A673 (cell line): ENCODE results near the gene MBD3. TPM values are rescaled to one million over a fixed set of nuclear protein-coding genes. Genes with fewer than 3 reads are reported as not detected.
"Not testable (repeated sequence)": the region's sequence is repeated elsewhere in the genome, so short reads cannot be mapped to it uniquely, and the experiment has no call there.

Source experiments
- Bru-seq: library from RNA; stranded (reverse); fragments of 400-500 nt; gene quantifications from one replicate; lab custom pipeline; 2021; lab: Mats Ljungman, UMichigan
- BruChase-seq, 2 experiments: library from RNA; stranded (reverse); fragments of 400-500 nt; gene quantifications; one replicate each; lab custom pipeline; 2021; lab: Mats Ljungman, UMichigan
- BruUV-seq: library from RNA; stranded (reverse); fragments of 400-500 nt; replicated peaks from 2 replicates; lab custom pipeline; 2021; lab: Mats Ljungman, UMichigan
- CTCF ChIA-PET: fragments of 300-600 bp; sonication (Branson Sonifier 250); formaldehyde crosslinking; loops from one replicate; lab custom pipeline; 2022; ENCODE audit warnings: antibody characterized with exemption; lab: Charles Lee
- POLR2A ChIA-PET: fragments of 300-600 bp; sonication (Branson Sonifier 250); formaldehyde crosslinking; loops from one replicate; lab custom pipeline; 2022; ENCODE audit warnings: antibody characterized with exemption; ENCODE audit not compliant: low non-redundant PET; lab: Charles Lee
- DNase-seq: peaks from one replicate; pipeline ENCODE4 v3.0.0-alpha.2; 2015; ENCODE audit warnings: low spot score
- H3K27ac ChIP-seq: fragments of 200-600 bp; sonication (generic); 2 replicates; pipeline ENCODE4 v1.5.1; 2016; ENCODE audit warnings: mixed run types, low read depth, mild to moderate bottlenecking, mixed read lengths, antibody characterized with exemption, low read length; ENCODE audit not compliant: poor library complexity, severe bottlenecking
- H3K27me3 ChIP-seq: fragments of 200-600 bp; sonication (generic); replicated peaks from 2 replicates; pipeline ENCODE4 v1.6.1; 2017; ENCODE audit warnings: mixed run types, low read depth, mild to moderate bottlenecking, mixed read lengths, antibody characterized with exemption, low read length; ENCODE audit not compliant: insufficient read depth, poor library complexity
- H3K36me3 ChIP-seq: fragments of 200-600 bp; sonication (generic); 2 replicates; pipeline ENCODE4 v1.6.1; 2016; ENCODE audit warnings: mixed run types, mild to moderate bottlenecking, mixed read lengths, antibody characterized with exemption, low read length; ENCODE audit not compliant: insufficient read depth, poor library complexity, severe bottlenecking
- H3K4me1 ChIP-seq: fragments of 200-600 bp; sonication (generic); 2 replicates; pipeline ENCODE4 v1.6.1; 2017; ENCODE audit warnings: mixed run types, mild to moderate bottlenecking, mixed read lengths, antibody characterized with exemption, low read length; ENCODE audit not compliant: insufficient read depth, poor library complexity, severe bottlenecking
- H3K4me3 ChIP-seq: fragments of 200-600 bp; sonication (generic); 2 replicates; pipeline ENCODE4 v1.5.1; 2016; ENCODE audit warnings: low read depth, mixed run types, mild to moderate bottlenecking, mixed read lengths, low read length; ENCODE audit not compliant: poor library complexity, severe bottlenecking
- H3K9me3 ChIP-seq: fragments of 200-600 bp; sonication (generic); 2 replicates; pipeline ENCODE4 v1.6.1; 2016; ENCODE audit warnings: mixed run types, low read depth, mild to moderate bottlenecking, mixed read lengths, antibody characterized with exemption, low read length; ENCODE audit not compliant: poor library complexity, severe bottlenecking
- EZH2 ChIP-seq: fragments of 200-600 bp; sonication (generic); IDR thresholded peaks from 2 replicates; pipeline ENCODE4 v1.6.1; 2017; ENCODE audit warnings: borderline replicate concordance, low read depth, mild to moderate bottlenecking, mixed read lengths, antibody characterized with exemption, low read length; ENCODE audit not compliant: poor library complexity, severe bottlenecking
- intact Hi-C: fragments of 100-400 bp; cut with micrococcal nuclease; formaldehyde crosslinking; loops from one replicate; pipeline ENCODE4 v1.10.0; 2022; ENCODE audit not compliant: unreplicated experiment
- long read RNA-seq: library from polyadenylated mRNA; stranded (forward); transcript quantifications from one replicate; pipeline ENCODE4 v2.0.0, GENCODE V29; 2022
- total RNA-seq: library from RNA; stranded (reverse); gene quantifications from 2 replicates; pipeline ENCODE4 v1.2.3, GENCODE V29; 2021
- TF ChIP-seq, protein P1 (sequence below): fragments of 300-800, 200-600 bp; sonication (generic); conservative IDR thresholded peaks from 2 replicates; pipeline ENCODE4 v1.5.1; 2017; ENCODE audit warnings: low read depth, mild to moderate bottlenecking, antibody characterized with exemption, low read length, moderate library complexity, mixed read lengths

Gene MBD3, protein sequence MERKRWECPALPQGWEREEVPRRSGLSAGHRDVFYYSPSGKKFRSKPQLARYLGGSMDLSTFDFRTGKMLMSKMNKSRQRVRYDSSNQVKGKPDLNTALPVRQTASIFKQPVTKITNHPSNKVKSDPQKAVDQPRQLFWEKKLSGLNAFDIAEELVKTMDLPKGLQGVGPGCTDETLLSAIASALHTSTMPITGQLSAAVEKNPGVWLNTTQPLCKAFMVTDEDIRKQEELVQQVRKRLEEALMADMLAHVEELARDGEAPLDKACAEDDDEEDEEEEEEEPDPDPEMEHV
- total RNA-seq (138 and 139 TPM in 2 replicates), Bru-seq, nascent RNA (percentile 62 among the genes with signal in this experiment), BruChase-seq, experiment 1, labeled RNA remaining after a 2-hour chase (percentile 83 among the genes with signal in this experiment), BruChase-seq, experiment 2, labeled RNA remaining after a 6-hour chase (percentile 96 among the genes with signal in this experiment)
- long read RNA-seq, full-length matches to known transcripts: 316 of 385 reads
- long read RNA-seq, partial matches to known transcripts: 41 of 385 reads
- long read RNA-seq, other reads (novel, unspliced or antisense): 28 of 385 reads

DNA sequence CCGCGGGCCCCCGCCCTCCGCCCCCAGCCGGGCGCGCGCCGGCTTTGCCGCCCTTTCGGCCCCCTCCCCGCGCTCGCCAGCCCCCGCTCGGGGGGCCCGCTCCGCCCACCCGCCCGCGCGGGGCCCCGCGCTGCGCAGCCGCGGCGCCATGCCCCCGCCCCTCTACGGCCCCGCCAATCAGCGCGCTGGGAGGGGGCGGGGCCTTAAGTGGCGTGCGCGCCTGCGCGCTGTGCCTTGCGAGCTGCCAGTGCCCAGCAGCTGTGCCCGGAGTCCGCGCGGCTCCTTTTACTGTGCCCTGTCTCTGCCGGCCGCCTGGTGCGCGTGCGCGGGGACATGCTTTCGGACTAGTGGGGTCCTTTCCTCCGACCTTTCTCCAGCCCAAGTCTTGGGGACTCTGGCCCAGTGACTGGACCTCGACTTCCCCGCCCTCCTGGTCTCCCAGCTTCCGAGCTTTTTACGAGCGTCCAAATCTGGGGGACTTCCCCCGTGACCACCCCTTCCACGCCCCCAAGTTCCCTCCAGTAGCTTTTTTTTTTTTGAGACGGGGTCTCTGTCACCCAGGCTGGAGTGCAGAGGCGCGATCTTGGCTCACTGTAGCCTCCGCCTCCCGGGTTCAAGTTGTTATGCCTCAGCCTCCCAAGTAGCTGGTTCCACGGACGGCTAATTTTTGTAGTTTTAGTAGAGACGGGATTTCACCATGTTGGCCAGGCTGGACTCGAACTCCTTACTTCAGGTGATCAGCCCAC is at the start of gene MBD3:
MBD3 (minus strand) TSS at position 111 of the 746 bp plus-strand sequence. CDS start 234 bp downstream, outside the sequence.
- Histone ChIP-seq H3K27ac (peak within 1 kb of the TSS; percentile 100), H3K36me3 (peaks cover 17% of the 10 kb centered on the region), H3K27me3 (no peaks in the 10 kb centered on the region), H3K4me3 (peak within 1 kb of the TSS; percentile 100), H3K4me1 (peaks cover 10% of the 10 kb centered on the region), H3K9me3 (no peaks in the 10 kb centered on the region)
- ChIA-PET CTCF (interaction anchor here (0.6 kb wide), 1 partner anchor 248 kb away, joined by 4 read pairs; no protein-coding TSS in a partner anchor), POLR2A (interaction anchor here (0.5 to 0.6 kb wide), 4 partner anchors 45 to 324 kb away, joined by 3 to 7 read pairs (median 5); no protein-coding TSS in a partner anchor)
- intact Hi-C loops: loop anchor here (10.0 kb wide), 1 partner anchor 318 kb away; the partner anchor contains the start of gene FAM174C
- peak; percentile 96 for DNase-seq
- TF ChIP-seq, protein P1, sequence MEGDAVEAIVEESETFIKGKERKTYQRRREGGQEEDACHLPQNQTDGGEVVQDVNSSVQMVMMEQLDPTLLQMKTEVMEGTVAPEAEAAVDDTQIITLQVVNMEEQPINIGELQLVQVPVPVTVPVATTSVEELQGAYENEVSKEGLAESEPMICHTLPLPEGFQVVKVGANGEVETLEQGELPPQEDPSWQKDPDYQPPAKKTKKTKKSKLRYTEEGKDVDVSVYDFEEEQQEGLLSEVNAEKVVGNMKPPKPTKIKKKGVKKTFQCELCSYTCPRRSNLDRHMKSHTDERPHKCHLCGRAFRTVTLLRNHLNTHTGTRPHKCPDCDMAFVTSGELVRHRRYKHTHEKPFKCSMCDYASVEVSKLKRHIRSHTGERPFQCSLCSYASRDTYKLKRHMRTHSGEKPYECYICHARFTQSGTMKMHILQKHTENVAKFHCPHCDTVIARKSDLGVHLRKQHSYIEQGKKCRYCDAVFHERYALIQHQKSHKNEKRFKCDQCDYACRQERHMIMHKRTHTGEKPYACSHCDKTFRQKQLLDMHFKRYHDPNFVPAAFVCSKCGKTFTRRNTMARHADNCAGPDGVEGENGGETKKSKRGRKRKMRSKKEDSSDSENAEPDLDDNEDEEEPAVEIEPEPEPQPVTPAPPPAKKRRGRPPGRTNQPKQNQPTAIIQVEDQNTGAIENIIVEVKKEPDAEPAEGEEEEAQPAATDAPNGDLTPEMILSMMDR: no peak
- TF ChIP-seq EZH2: no peak
- no TSS peak for BruUV-seq

DNA sequence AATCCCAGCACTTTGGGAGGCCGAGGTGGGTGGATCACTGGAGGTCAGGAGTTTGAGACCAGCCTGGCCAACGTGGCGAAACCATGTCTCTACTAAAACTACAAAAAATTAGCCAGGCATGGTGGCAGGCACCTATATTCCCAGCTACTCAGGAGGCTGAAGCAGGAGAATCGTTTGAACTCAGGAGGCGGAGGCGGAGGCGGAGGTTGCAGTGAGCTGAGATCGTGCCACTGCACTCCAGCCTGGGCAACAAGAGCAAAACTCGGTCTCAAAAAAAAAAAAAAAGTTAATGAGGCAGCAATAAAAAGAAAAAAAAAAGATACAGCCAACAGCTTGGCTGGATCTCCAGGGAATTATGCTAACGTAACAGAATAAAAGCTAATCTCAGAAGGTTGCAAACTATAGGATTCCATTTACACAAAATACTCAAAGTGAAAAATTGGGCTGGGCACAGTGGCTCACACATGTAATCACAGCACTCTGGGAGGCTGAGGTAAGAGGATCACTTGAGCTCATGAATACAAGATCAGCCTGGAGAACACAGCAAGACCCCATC is 48.3 kb upstream of the MBD3 start:
- H3K4me3 ChIP-seq, H3K27me3 ChIP-seq, intact Hi-C loops, H3K9me3 ChIP-seq, H3K4me1 ChIP-seq, BruUV-seq: not testable (repeated sequence)
- POLR2A ChIA-PET: interaction anchor here (0.6 kb wide), 1 partner anchor 220 kb away, joined by 5 read pairs; no protein-coding TSS in a partner anchor
- peak; percentile 71 for DNase-seq
- CTCF ChIA-PET: interaction anchor here (1.0 kb wide), 1 partner anchor 185 kb away, joined by 12 read pairs; no protein-coding TSS in a partner anchor
- Histone ChIP-seq H3K27ac (peak overlapping the region; percentile 13), H3K36me3 (peaks cover 86% of the 10 kb centered on the region)

DNA sequence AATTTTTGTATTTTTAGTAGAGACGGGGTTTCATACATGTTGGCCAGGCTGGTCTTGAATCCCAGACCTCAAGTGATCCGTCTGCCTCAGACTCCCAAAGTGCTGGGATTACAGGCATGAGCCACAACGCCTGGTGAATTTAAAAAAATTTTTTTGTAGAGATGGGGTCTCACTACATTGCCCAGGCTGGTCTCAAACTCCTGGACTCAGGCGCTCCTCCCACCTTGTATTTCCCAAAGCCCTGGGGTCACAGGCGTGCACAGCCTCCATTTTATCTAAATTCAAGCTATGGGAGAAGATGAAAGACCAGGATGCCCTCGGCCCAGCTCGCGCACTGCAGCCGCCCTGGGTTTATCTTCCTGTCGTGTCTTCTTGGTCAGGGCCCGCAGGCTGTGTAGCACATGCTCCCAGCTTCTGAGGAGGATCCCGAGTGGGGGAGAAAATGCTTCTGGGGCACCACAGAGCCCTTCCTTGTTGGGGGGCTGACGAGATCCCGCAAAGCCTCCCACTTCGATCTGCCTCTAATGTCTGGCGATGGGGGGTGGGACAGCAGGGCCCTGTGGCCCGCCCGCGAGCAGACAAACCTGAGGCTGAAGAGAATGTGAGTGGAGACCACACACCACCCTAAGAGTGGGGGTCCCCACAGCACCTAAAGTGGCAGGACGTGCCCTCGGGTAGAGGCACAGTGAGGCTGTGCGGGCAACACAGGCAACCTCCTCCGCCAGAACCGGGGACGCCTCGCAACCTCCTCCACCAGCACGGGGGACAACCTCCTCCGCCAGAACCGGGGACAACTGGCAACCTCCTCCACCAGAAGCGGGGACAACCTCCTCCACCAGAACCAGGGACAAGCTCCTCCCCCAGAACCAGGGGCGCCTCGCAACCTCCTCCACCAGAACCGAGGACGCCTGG is 43.9 kb upstream of the MBD3 start:
- TF ChIP-seq, protein P1: no peak
- TF ChIP-seq EZH2: no peak
- ChIA-PET POLR2A (no interaction called here), CTCF (interaction anchor here (0.6 kb wide), 1 partner anchor 80 kb away, joined by 3 read pairs; no protein-coding TSS in a partner anchor)
- peaks cover 83% of the 10 kb centered on the region for H3K36me3 ChIP-seq
- peaks cover 10% of the 10 kb centered on the region for H3K4me1 ChIP-seq
- no peaks in the 10 kb centered on the region for H3K27me3 ChIP-seq
- H3K4me3 ChIP-seq: no peak overlapping the region
- BruUV-seq: no TSS peak
- no peak for DNase-seq
- H3K27ac ChIP-seq: no peak overlapping the region
- intact Hi-C loops: no loop called here
- H3K9me3 ChIP-seq: no peaks in the 10 kb centered on the region
